GM21447 (cell line): ENCODE measurements around the gene DET1.
"Not testable (repeated sequence)": the region's sequence is repeated elsewhere in the genome, so short reads cannot be mapped to it uniquely, and the experiment has no call there.

Experiments
- ATAC-seq: cut with Tn5 transposase; IDR thresholded peaks from one replicate; pipeline ENCODE4 v1.9.1; 2021; ENCODE audit not compliant: unreplicated experiment

Gene DET1

DNA sequence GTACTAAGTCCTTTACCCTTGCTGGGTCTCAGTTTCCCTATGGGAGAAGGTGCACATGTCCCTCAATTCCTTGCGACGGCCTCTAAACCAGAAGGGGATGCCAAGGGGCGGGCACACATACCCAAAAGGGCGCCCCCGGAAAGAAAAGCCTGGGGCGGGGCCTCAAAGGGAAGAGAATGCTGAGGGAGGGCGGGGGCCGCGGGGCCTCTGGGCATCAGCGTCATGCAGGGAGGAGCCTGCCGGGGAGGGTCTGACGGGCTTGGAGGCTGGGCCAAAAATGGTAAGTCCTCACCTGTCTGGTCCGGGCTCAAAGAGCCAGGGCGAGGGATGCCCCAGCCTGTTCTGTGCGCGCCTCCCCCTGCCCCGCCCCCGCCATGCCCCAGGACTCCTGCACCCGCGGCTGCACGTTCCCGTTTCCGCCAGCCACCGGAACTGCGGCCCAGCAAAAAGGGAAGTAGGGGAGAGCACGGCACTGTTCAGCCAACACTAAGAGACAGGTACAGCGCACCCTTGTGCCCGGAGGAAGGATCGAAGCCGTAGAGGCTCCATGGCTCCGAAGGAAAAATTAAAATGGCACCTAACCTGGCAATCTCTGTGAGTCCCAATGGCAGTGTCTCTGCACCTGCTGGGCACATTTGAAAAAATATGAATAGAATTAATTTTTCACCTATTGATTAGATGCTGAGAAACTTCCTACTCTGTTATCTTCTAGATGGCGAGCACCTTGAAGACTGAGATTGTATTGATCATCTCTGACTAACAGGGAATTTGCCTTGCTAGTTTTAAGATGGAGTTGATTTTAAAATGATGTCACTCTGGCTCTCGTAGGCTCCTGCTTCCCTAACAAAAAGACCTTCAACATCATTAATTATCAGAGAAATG lies at the start of gene DET1:
Gene DET1 (minus strand): TSS at position 434 of the 882 bp plus-strand sequence. CDS start 14,976 bp downstream, outside the sequence.
- peak; percentile 99 for ATAC-seq

DNA sequence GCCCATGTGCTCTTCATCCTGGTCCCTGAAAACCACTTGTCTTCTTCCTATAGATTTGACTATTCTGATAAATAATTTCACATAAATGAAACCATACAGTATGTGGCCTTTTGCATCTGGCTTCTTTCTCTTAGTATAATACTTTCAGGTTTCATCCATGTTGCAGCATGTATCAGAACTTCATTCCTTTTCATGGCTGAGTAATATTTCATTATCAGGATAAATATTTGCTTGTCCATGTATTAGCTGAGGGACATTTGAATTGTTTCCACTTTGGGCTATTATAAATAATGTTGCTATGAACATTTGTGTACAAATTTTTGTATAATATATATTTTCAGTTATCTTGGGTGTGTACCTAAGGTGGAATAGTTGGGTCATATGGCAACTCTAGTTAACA lies 44.9 kb upstream of the DET1 start:
- no peak for ATAC-seq

- no peak for ATAC-seq
These were observed 44.3 kb upstream of the DET1 start for GRCh38 chr15:88590759-88591158.

DNA sequence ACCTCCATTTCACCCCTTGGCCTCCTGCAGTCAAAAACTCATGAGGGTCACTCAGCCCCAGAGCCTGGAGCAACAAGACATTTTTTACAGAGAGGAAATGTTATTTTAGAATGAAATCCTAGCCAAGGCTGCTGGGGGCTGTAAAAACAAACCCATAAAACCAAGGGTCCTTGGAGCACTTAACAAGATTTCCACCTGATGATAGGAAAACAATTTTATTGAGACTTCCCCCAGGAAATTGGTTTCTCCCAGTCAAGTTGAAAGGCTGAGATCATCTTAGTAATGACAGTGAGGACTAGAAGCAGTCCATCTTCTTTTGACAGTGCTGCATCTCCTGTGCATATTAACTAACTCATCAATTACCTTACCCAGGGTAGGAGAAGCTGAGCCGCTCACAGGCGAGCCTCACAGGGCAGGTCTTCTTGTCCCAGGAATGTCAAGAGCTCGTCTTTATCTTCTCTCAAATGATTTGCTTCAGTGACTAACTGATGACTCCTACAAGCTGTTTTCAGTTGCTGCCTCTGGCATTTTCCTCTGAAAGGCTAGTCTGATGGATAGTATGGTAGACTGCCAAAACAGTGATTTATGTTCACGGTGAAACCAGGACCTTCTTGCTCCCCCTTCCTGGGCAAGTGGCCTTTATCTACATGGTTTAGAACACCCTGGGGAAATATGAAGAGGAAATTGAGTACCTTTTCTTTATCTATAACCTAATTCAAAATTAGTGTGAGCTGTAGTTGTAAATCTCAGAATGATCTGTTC lies 40.1 kb upstream of the DET1 start:
- no peak for ATAC-seq

- ATAC-seq = no peak
These were observed 34.1 kb upstream of the DET1 start for GRCh38 chr15:88580532-88580931.

GRCh38 chr15:88579322-88579721 lies 32.8 kb upstream of the DET1 start:
- no peak for ATAC-seq

DNA sequence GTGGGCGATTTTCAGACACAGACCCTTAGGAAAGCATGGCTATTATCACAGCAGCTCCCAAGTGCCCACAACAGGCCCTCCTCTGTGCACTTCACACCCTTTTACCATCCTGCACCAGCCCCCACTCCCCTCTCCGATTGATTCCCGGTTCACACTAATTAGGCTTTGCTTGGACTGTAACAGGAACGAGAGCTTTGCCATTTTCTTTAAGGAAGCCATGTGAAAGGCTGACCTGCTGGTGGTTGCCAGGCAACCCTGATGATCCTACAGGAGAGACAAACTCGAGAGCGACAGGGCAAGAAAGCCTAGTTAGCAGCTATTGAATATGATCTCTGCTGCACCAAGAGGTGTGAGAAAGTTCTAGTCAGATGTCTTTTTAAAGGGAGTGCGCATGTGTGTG lies 28.2 kb upstream of the DET1 start:
- ATAC-seq = no peak

GRCh38 chr15:88574077-88574476 lies 27.6 kb upstream of the DET1 start:
- no peak for ATAC-seq

DNA sequence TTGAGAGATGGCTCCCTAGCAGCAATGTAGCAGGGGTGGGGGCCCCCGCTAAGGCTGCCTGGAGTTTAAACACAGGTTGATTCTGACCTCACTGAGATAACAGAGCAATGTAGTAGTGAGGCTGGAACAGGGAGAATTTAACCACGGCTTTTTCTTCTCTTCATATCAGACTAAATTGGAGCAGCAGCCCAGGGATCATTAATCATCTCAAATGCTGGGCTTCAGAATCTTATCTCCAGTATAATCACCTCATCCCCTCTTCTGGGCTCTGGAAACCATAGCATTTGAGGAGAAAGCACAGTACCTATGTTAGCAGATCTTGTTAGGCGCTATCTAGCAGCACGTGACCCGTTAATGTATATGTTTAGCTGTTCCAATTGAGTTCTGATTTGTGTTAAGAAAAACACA lies 25.4 kb upstream of the DET1 start:
- ATAC-seq = no peak

DNA sequence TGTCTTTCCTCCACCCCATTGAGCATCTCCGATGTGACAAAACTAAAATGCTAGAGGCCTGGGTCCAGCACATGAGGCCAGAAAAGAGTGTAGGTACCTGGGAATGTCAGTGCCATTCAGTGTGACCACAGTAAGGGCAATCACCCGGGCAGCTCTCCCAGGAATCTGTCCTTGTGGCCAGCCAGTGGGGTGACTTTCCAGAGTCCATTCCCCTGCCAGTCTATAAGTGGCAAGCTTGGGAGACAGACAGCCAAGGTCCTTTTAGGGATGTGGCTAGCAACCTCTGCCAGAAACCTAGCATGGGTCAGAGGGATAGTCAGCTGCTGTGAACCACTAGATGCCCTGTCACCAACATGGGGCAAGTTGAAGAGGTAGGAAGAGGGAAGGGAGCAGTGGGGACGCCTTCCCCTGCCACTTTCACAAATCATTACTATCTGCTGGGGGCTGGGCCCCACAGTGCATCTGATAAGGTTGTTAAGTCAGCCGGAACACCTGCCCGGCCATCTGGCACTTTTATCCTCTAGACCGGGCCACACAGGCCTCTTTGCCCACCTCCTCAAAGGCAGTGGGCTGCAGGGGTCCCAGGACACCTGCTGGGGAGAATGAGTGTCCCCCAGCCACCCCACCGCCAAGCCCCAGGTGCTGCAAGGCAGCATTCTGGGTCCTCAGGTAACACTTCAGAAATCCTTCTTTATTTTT lies 24.8 kb upstream of the DET1 start:
- ATAC-seq = no peak

DNA sequence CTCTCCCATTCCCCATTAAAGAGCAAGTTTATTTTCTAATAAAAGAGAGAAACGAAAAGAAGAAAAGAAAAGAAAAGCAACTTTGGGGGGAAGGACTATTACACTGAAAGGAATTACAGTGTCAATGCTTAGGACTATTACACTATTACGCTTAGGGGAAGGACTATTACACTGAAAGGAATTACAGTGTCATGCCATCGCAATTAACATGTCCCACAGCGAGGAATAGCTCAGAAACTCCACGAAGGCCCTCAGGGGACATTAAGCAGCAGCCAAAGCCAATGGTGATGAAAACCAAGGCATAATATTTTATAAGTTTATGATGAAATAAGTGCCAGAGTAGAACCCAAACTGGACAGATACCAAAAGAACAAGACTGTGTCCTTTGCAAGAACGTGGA lies 22.1 kb upstream of the DET1 start:
- ATAC-seq = no peak

- no peak for ATAC-seq
These were observed 18.3 kb upstream of the DET1 start for GRCh38 chr15:88564741-88565140.

DNA sequence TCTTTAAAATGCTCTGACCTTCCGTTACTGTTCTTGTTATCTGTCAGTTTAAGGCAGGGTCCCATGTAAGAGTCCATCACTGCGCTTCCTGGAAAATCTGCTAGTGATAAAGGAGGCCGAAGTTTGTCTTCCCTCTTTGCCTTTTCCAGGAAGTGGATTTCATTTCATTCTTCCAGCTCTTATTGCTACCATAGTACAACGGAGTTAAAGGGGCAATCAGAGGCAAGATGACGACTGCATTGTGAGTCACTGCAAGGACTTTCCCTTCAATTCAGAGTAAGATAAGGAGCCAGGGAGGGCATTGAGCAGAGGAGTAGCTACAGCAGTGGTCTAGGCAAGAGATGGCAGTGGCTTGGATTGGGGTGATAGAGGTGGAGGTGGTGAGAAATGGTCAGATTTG lies 17.2 kb upstream of the DET1 start:
- no peak for ATAC-seq

DNA sequence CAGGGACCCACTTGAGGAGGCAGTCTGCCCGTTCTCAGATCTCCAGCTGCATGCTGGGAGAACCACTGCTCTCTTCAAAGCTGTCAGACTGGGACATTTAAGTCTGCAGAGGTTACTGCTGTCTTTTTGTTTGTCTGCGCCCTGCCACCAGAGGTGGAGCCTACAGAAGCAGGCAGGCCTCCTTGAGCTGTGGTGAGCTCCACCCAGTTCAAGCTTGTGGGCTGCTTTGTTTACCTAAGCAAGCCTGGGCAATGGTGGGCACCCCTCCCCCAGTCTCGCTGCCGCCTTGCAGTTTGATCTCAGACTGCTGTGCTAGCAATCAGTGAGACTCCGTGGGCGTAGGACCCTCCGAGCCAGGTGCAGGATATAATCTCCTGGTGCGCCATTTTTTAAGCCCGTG lies 13.1 kb upstream of the DET1 start:
- ATAC-seq = not testable (repeated sequence)

DNA sequence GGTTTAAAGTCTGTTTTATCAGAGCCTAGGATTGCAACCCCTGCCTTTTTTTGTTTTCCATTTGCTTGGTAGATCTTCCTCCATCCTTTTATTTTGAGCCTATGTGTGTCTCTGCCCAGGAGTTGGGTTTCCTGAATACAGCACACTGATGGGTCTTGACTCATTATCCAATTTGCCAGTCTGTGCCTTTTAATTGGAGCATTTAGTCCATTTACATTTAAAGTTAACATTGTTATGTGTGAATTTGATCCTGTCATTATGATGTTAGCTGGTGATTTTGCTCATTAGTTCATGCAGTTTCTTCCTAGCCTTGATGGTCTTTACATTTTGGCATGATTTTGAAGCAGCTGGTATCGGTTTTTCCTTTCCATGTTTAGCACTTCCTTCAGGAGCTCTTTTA lies 11.5 kb upstream of the DET1 start:
- ATAC-seq = not testable (repeated sequence)

DNA sequence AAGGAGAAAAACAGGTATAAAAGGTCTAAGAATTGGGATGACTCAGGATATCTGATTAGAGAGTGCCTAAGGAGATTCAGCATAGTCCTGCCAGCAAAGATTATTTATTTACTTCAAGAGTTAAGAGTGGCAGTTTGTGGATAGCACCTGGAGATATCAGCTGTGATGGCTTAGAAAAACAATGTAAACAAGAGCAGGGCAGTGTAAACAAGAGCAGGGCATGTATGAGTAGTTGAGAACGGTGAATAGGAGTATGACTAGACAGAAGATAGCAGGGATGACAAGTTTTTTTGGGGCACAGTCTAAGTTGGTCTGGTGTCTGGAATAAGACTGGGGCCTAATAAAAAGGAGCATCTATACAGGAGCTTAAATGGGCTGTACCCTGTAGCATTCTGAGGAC lies 1.5 kb upstream of the DET1 start:
- ATAC-seq = not testable (repeated sequence)

- ATAC-seq = not testable (repeated sequence)
These were observed 768 bp downstream of the DET1 start for GRCh38 chr15:88545578-88546247.

DNA sequence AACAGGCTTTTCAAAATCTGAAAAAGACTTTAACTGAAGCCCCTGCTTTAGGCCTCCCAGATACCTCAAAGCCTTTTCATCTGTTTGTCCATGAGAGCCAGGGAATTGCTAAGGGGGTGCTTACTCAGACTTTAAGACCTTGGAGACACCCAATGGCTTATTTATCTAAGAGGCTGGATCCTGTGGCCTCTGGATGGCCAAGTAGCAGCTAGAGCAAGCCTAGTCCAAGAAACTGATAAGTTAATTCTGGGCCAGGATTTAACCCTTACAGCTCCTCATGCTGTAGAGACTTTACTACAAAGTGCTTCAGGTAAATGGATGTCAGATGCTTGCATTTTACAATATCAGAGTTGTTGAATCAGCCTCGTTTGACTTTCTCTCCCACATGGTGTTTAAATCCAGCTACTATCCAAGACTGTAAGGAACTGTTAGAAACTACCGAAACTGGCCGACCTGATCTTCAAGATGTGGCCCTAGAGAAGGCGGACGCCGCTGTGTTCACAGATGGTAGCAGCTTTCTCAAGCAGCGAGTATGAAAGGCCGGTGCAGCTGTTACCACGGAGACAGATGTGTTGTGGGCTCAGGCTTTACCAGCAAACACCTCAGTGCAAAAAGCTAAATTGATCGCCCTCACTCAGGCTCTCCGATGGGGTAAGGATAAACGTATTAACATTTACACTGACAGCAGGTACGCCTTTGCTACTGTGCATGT lies 3.3 kb downstream of the DET1 start:
- ATAC-seq = no peak

DNA sequence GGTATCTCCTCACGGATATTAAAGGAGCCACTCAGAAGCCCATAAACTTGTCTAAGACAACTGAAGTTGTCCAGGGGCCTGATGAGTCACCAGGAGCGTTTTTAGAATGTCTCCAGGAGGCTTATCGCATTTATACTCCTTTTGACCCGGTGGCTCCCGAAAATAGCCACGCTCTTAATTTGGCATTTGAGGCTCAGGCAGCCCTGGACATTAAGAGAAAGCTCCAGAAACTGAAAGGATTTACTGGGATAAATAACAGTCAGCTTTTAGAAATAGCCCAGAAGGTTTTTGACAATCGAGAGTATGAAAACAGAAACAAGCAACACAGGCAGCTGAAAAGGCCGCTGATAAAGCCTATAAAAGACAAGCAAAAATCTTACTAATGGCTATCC lies 4.1 kb downstream of the DET1 start:
- no peak for ATAC-seq

- no peak for ATAC-seq
These were observed 4.7 kb downstream of the DET1 start for GRCh38 chr15:88541709-88542341.
